Left lung (tissue), 10 donors: ENCODE data around the gene FBXO45. TPM values are rescaled to one million over a fixed set of nuclear protein-coding genes. Genes with fewer than 3 reads are reported as not detected.

Experiments used
- ATAC-seq: fragments of 200-7000 bp; cut with Tn5 transposase; one replicate; pipeline ENCODE4 v1.9.1; 2020; ENCODE audit warnings: moderate library complexity
- DNase-seq, 4 donors: peaks; one replicate each; pipeline ENCODE4 v3.0.0-alpha.2; 2013 to 2020
- H3K27ac ChIP-seq, 2 donors: fragments of 200-600 bp; sonication (generic) in 1 of 2; one replicate each; pipeline versions ENCODE4 v1.5.0 to v1.8.0; 2020 to 2021
- H3K27me3 ChIP-seq, 2 donors: fragments of 200-600 bp; sonication (generic) in 1 of 2; one replicate each; pipeline versions ENCODE4 v1.5.0 to v1.8.0; 2020 to 2021
- H3K36me3 ChIP-seq, 2 donors: fragments of 200-600 bp; sonication (generic) in 1 of 2; one replicate each; pipeline versions ENCODE4 v1.5.0 to v1.8.0; 2020 to 2021
- H3K4me1 ChIP-seq, 2 donors: fragments of 200-600 bp; one replicate each; pipeline ENCODE4 v1.8.0; 2021
- H3K4me3 ChIP-seq, 2 donors: fragments of 200-600 bp; sonication (generic) in 1 of 2; one replicate each; pipeline versions ENCODE4 v1.5.0 to v1.8.0; 2020 to 2021; ENCODE audit warnings: mild to moderate bottlenecking in 1 of 2
- H3K9me3 ChIP-seq, 2 donors: fragments of 200-600 bp; sonication (generic) in 1 of 2; one replicate each; pipeline versions ENCODE4 v1.5.0 to v1.8.0; 2020 to 2021
- CTCF ChIP-seq, 2 donors: fragments of 200-600 bp; sonication (generic) in 1 of 2; IDR thresholded peaks; one replicate each; pipeline versions ENCODE4 v1.5.0 to v1.8.0; 2021; ENCODE audit warnings: antibody characterized with exemption in 2 of 2
- intact Hi-C, 2 donors: fragments of 100-400 bp; cut with DNase I; formaldehyde crosslinking; loops; one replicate each; pipeline versions ENCODE4 v1.11.2 to v1.14.2; 2022
- polyA plus RNA-seq, 6 donors: library from polyadenylated mRNA; unstranded; fragments of 120-200 nt; gene quantifications; one replicate each; pipeline ENCODE4 v1.2.1, GENCODE V29; 2013; ENCODE audit not compliant: insufficient read length in 6 of 6
- total RNA-seq, 2 donors: library from RNA; stranded (reverse); fragmentation: NEBNext Ultra II Directional; extraction: Animal tissue kit (Norgen Biotek cat#: 25700); gene quantifications; one replicate each; pipeline ENCODE4 v1.2.1, GENCODE V29; 2021
- donor health status: DM: no; HTN: yes; CAD: no.
- donor health status: DM: no; HTN: no; CAD: no.

FBXO45 gene
- total and polyA plus RNA-seq, 8 donors = 8.2 to 17.1 (median 14.7) TPM

- intact Hi-C loops = no loop called here
- no peak overlapping the region for H3K27ac ChIP-seq
- H3K27me3 ChIP-seq = no peaks in the 10 kb centered on the region
- H3K4me3 ChIP-seq = no peak overlapping the region
- peaks cover 0 to 3% of the 10 kb centered on the region in 2 donors for H3K9me3 ChIP-seq
- DNase-seq (no peak), ATAC-seq (no peak)
- H3K4me1 ChIP-seq = peaks cover 0 to 4% of the 10 kb centered on the region in 2 donors
- TF ChIP-seq CTCF (IDR thresholded peaks at IDR 0.05) = no peak
- H3K36me3 ChIP-seq = peaks cover 0 to 11% of the 10 kb centered on the region in 2 donors
Observed at GRCh38 chr3:196555295-196555694, 13.2 kb upstream of the FBXO45 start.

GRCh38 chr3:196557236-196557635 lies 11.2 kb upstream of the FBXO45 start:
- H3K4me1 ChIP-seq = peaks cover 0 to 4% of the 10 kb centered on the region in 2 donors
- no peaks in the 10 kb centered on the region for H3K27me3 ChIP-seq
- H3K4me3 ChIP-seq = no peak overlapping the region
- no peak overlapping the region for H3K27ac ChIP-seq
- ATAC-seq (no peak), DNase-seq (no peak)
- no peak for TF ChIP-seq CTCF (IDR thresholded peaks at IDR 0.05)
- H3K9me3 ChIP-seq = no peaks in the 10 kb centered on the region
- intact Hi-C loops = no loop called here
- peaks cover 0 to 22% of the 10 kb centered on the region in 2 donors for H3K36me3 ChIP-seq

GRCh38 chr3:196558476-196558875 lies 10.0 kb upstream of the FBXO45 start:
- intact Hi-C loops = no loop called here
- no peaks in the 10 kb centered on the region for H3K27me3 ChIP-seq
- no peak for ATAC-seq

GRCh38 chr3:196559826-196560225 lies 8.6 kb upstream of the FBXO45 start:
- Histone ChIP-seq H3K27ac (no peak overlapping the region), H3K36me3 (peaks cover 0 to 19% of the 10 kb centered on the region in 2 donors), H3K27me3 (no peaks in the 10 kb centered on the region), H3K4me3 (no peak overlapping the region), H3K4me1 (peaks cover 0 to 11% of the 10 kb centered on the region in 2 donors), H3K9me3 (no peaks in the 10 kb centered on the region)
- ATAC-seq (no peak), DNase-seq (no peak)
- intact Hi-C loops = no loop called here
- no peak for TF ChIP-seq CTCF (IDR thresholded peaks at IDR 0.05)

More at GRCh38 chr3:196558476-196558875, 10.0 kb upstream of the FBXO45 start:
- TF ChIP-seq CTCF (IDR thresholded peaks at IDR 0.05) = no peak
- H3K4me1 ChIP-seq = peaks cover 0 to 8% of the 10 kb centered on the region in 2 donors
- H3K4me3 ChIP-seq = no peak overlapping the region
- H3K36me3 ChIP-seq = peaks cover 0 to 22% of the 10 kb centered on the region in 2 donors
- H3K9me3 ChIP-seq = no peaks in the 10 kb centered on the region
- no peak for DNase-seq
- no peak overlapping the region for H3K27ac ChIP-seq

GRCh38 chr3:196563721-196564225 lies 4.7 kb upstream of the FBXO45 start:
- Histone ChIP-seq H3K4me3 (no peak overlapping the region), H3K27me3 (no peaks in the 10 kb centered on the region), H3K36me3 (peaks cover 0 to 26% of the 10 kb centered on the region in 2 donors), H3K4me1 (peaks cover 0 to 19% of the 10 kb centered on the region in 2 donors), H3K9me3 (no peaks in the 10 kb centered on the region), H3K27ac (no peak overlapping the region)
- ATAC-seq (no peak), DNase-seq (no peak)
- no peak for TF ChIP-seq CTCF (IDR thresholded peaks at IDR 0.05)
- intact Hi-C loops = no loop called here
